Measurements from ENCODE around the gene ZNF724. TPM values are rescaled to one million over a fixed set of nuclear protein-coding genes. Genes with fewer than 3 reads are reported as not detected.

ZNF724 gene
- total RNA-seq, 1 donor from 2014 or later: 3.4 TPM

DNA sequence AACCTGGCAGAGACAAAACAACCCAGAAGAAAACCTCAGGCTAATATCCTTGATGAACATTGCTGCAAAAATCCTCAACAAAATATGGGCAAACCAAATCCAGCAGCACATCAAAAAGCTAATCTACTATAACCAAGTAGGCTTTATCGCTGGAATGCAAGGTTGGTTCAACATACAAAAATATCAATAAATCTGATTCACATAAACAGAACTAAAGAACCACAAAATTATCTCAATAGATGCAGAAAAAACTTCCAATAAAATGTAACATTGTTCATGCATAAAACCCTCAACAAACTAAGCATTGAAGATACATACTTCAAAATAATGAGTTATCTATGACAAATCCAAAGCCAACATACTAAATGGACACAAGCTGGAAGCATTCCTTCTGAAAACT, 8.8 kb downstream of the ZNF724 start:
- Mint-ChIP-seq H3K4me1 (ENCODE audit: unreplicated experiment) (no peaks in the 10 kb centered on the region), H3K9me3 (ENCODE audit: unreplicated experiment) (peaks cover 33% of the 10 kb centered on the region), H3K27ac (ENCODE audit: unreplicated experiment) (no peak overlapping the region), H3K27me3 (ENCODE audit: unreplicated experiment) (no peaks in the 10 kb centered on the region), H3K36me3 (ENCODE audit: unreplicated experiment) (peaks cover 55% of the 10 kb centered on the region), H3K4me3 (ENCODE audit: unreplicated experiment) (no peak overlapping the region)
- TF ChIP-seq, protein P1, sequence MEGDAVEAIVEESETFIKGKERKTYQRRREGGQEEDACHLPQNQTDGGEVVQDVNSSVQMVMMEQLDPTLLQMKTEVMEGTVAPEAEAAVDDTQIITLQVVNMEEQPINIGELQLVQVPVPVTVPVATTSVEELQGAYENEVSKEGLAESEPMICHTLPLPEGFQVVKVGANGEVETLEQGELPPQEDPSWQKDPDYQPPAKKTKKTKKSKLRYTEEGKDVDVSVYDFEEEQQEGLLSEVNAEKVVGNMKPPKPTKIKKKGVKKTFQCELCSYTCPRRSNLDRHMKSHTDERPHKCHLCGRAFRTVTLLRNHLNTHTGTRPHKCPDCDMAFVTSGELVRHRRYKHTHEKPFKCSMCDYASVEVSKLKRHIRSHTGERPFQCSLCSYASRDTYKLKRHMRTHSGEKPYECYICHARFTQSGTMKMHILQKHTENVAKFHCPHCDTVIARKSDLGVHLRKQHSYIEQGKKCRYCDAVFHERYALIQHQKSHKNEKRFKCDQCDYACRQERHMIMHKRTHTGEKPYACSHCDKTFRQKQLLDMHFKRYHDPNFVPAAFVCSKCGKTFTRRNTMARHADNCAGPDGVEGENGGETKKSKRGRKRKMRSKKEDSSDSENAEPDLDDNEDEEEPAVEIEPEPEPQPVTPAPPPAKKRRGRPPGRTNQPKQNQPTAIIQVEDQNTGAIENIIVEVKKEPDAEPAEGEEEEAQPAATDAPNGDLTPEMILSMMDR (IDR thresholded peaks at IDR 0.05): no peak
- DNase-seq (ENCODE audit: extremely low spot score, unreplicated experiment): no peak

DNA sequence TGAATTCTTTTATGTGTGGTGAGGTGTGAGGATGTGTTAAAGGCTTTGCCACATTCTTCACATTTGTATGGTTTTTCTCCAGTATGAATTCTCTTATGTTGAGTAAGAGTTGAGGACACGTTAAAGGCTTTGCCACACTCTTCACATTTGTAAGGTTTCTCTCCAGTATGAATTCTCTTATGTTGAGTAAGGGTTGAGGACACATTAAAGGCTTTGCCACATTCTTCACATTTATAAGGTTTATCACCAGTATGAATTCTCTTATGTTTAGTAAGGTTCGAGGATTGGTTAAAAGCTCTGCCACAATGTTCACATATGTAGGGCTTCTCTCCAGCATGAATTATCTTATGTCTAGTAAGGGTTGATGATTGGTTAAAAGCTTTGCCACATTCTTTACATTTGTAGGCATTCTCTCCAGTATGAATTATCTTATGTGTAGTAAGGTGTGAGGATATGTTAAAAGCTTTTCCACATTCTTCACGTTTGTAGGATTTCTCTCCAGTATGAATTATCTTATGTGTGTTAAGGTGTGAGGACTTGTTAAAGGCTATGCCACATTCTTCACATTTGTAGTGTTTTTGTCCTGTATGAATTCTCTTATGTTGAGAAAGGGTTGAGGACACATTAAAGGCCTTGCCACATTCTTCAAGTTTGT, 27.1 kb downstream of the ZNF724 start:
- H3K4me1 Mint-ChIP-seq (ENCODE audit: unreplicated experiment): no peaks in the 10 kb centered on the region
- H3K9me3 Mint-ChIP-seq (ENCODE audit: unreplicated experiment): peaks cover 35% of the 10 kb centered on the region
- no peak for DNase-seq (ENCODE audit: extremely low spot score, unreplicated experiment)
- H3K27me3 Mint-ChIP-seq (ENCODE audit: unreplicated experiment): no peaks in the 10 kb centered on the region
- H3K27ac Mint-ChIP-seq (ENCODE audit: unreplicated experiment): no peak overlapping the region
- TF ChIP-seq, protein P1 (IDR thresholded peaks at IDR 0.05): no peak
- H3K36me3 Mint-ChIP-seq (ENCODE audit: unreplicated experiment): peaks cover 59% of the 10 kb centered on the region
- no peak overlapping the region for H3K4me3 Mint-ChIP-seq (ENCODE audit: unreplicated experiment)

DNA sequence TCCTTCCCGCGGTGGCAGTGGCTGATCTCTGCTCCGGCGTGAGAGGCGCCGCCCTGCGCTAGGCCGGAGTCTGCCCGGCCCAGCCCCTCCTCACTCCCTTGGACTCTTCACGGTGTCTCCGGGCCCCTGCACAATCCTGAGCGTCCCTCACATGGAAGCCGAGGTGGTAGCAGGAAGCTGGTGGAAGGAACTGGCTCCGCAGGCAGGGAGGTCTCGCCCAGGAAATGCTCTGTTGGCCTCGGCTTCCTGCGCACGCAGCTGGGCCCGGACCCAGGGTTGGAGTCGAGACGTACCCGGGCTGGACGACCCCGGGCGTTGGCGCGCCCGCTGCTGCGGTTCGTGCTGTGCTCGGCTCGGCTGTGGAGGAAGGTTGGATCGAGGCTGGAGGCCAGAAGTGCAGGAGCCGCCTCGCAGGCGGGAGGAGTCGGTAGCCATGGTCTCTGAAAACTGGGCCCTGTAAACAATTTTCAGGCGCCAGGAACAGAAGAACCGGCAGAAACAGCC, 46.3 kb downstream of the ZNF724 start:
- no peaks in the 10 kb centered on the region for H3K27me3 Mint-ChIP-seq (ENCODE audit: unreplicated experiment)
- H3K9me3 Mint-ChIP-seq (ENCODE audit: unreplicated experiment): peaks cover 16% of the 10 kb centered on the region
- DNase-seq (ENCODE audit: extremely low spot score, unreplicated experiment): no peak
- H3K27ac Mint-ChIP-seq (ENCODE audit: unreplicated experiment): no peak overlapping the region
- TF ChIP-seq, protein P1 (IDR thresholded peaks at IDR 0.05): no peak
- no peaks in the 10 kb centered on the region for H3K4me1 Mint-ChIP-seq (ENCODE audit: unreplicated experiment)
- H3K4me3 Mint-ChIP-seq (ENCODE audit: unreplicated experiment): no peak overlapping the region
- H3K36me3 Mint-ChIP-seq (ENCODE audit: unreplicated experiment): no peaks in the 10 kb centered on the region

DNA sequence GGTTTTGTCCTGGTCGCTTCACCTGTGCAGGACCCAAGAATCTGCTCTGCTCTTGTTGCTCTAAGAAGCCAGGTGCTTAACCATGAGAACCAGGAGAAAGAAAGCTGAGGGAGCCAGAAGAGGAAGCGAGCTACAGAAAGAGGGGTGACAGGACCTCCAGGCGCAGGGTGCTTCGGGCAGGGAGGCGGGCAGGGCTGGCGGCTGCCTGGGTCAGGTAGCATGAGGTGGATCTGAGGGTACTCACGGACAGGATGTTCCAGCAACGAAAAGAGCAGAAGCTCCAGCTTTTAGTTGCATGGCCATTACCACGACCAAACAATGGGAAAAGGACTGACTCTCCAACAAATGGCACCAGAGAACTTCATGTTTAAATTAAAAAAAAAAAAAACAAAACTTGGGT, 59.9 kb downstream of the ZNF724 start:
- TF ChIP-seq, protein P1 (IDR thresholded peaks at IDR 0.05): no peak
- Mint-ChIP-seq H3K27ac (ENCODE audit: unreplicated experiment) (no peak overlapping the region), H3K9me3 (ENCODE audit: unreplicated experiment) (peaks cover 34% of the 10 kb centered on the region), H3K4me1 (ENCODE audit: unreplicated experiment) (no peaks in the 10 kb centered on the region), H3K4me3 (ENCODE audit: unreplicated experiment) (no peak overlapping the region), H3K27me3 (ENCODE audit: unreplicated experiment) (no peaks in the 10 kb centered on the region), H3K36me3 (ENCODE audit: unreplicated experiment) (no peaks in the 10 kb centered on the region)
- no peak for DNase-seq (ENCODE audit: extremely low spot score, unreplicated experiment)

DNA sequence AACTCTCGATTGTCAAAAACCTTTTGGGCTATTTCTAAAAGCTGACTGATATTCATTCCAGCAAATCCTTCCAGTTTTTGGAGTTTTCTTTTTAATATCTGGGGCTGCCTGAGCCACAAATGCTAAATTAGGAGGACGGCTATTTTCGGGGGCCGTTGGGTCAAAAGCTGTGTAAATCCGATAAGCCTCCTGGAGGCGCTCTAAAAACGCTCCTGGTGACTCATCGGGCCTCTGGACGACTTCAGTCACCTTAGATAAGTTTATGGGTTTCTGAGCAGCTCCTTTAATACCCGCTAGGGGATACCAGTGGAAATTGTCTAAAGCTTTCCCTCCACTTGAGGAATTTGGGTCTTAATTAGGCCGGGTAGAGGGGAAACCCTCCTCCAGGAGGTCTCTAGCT, 66.9 kb downstream of the ZNF724 start:
- Mint-ChIP-seq H3K27me3 (ENCODE audit: unreplicated experiment) (no peaks in the 10 kb centered on the region), H3K4me1 (ENCODE audit: unreplicated experiment) (no peaks in the 10 kb centered on the region), H3K27ac (ENCODE audit: unreplicated experiment) (no peak overlapping the region), H3K9me3 (ENCODE audit: unreplicated experiment) (peaks cover 60% of the 10 kb centered on the region), H3K36me3 (ENCODE audit: unreplicated experiment) (no peaks in the 10 kb centered on the region), H3K4me3 (ENCODE audit: unreplicated experiment) (no peak overlapping the region)
- no peak for DNase-seq (ENCODE audit: extremely low spot score, unreplicated experiment)
- TF ChIP-seq, protein P1 (IDR thresholded peaks at IDR 0.05): no peak

Other genes starting within 250 kb of the ZNF724 start
- not detected in 2 replicates for gene ZNF728, start 247.2 kb downstream of the ZNF724 start, total RNA-seq
- 2.3 and 2.4 TPM in 2 replicates for gene ZNF730, start 133.4 kb downstream of the ZNF724 start, total RNA-seq
- gene ZNF91, start 145.1 kb upstream of the ZNF724 start, total RNA-seq: 29.9 and 31.7 TPM in 2 replicates

Data from osteocyte (in vitro differentiated cells).